ENCODE measurements around the gene PRR3.
"Not testable (repeated sequence)": the region's sequence is repeated elsewhere in the genome, so short reads cannot be mapped to it uniquely, and the experiment has no call there.

PRR3 gene

GRCh38 chr6:30556906-30557682, at the start of gene PRR3:
TSS of gene PRR3 (plus strand) at chr6:30557295. CDS start at chr6:30557345, 50 bp downstream.
- DNase-seq (ENCODE audit: low read depth), result peak; percentile 93

- DNase-seq (ENCODE audit: low read depth), result no peak
These were observed 49.0 kb upstream of the PRR3 start for GRCh38 chr6:30507849-30508827.

GRCh38 chr6:30508890-30509736, 48.0 kb upstream of the PRR3 start:
- DNase-seq (ENCODE audit: low read depth), result peak; percentile 71

- DNase-seq (ENCODE audit: low read depth), result no peak
These were observed 46.5 kb upstream of the PRR3 start for GRCh38 chr6:30510419-30511168.

GRCh38 chr6:30511169-30511546, 45.9 kb upstream of the PRR3 start:
- DNase-seq (ENCODE audit: low read depth), result no peak

GRCh38 chr6:30513451-30513850, 43.6 kb upstream of the PRR3 start:
- DNase-seq (ENCODE audit: low read depth), result no peak

GRCh38 chr6:30515106-30515505, 42.0 kb upstream of the PRR3 start:
- DNase-seq (ENCODE audit: low read depth), result no peak

- peak; percentile 90 for DNase-seq (ENCODE audit: low read depth)
These were observed 40.9 kb upstream of the PRR3 start for GRCh38 chr6:30515944-30516753.

- not testable (repeated sequence) for DNase-seq (ENCODE audit: low read depth)
These were observed 40.4 kb upstream of the PRR3 start for GRCh38 chr6:30516754-30517076.

GRCh38 chr6:30517767-30518504, 39.2 kb upstream of the PRR3 start:
- DNase-seq (ENCODE audit: low read depth), result not testable (repeated sequence)

GRCh38 chr6:30518505-30519145, 38.5 kb upstream of the PRR3 start:
- not testable (repeated sequence) for DNase-seq (ENCODE audit: low read depth)

- DNase-seq (ENCODE audit: low read depth), result no peak
These were observed 36.6 kb upstream of the PRR3 start for GRCh38 chr6:30520522-30520921.

GRCh38 chr6:30521082-30521481, 36.0 kb upstream of the PRR3 start:
- DNase-seq (ENCODE audit: low read depth), result peak; percentile 84

- DNase-seq (ENCODE audit: low read depth), result peak; percentile 47
These were observed 35.1 kb upstream of the PRR3 start for GRCh38 chr6:30521952-30522351.

GRCh38 chr6:30526444-30526843, 30.7 kb upstream of the PRR3 start:
- not testable (repeated sequence) for DNase-seq (ENCODE audit: low read depth)

GRCh38 chr6:30529349-30529875, 27.7 kb upstream of the PRR3 start:
- not testable (repeated sequence) for DNase-seq (ENCODE audit: low read depth)

GRCh38 chr6:30530014-30530413, 27.1 kb upstream of the PRR3 start:
- DNase-seq (ENCODE audit: low read depth), result no peak

- DNase-seq (ENCODE audit: low read depth), result no peak
These were observed 23.4 kb upstream of the PRR3 start for GRCh38 chr6:30533460-30534294.

Data from EH (cell line).